Sigmoid colon (tissue), 7 donors: ENCODE measurements around the gene SEMA4B. TPM values are rescaled to one million over a fixed set of nuclear protein-coding genes. Genes with fewer than 3 reads are reported as not detected.
A peak's percentile ranks its signal among the peaks of the same experiment; 100 is the strongest.

Experiments used
- DNase-seq: peaks from one replicate; pipeline ENCODE4 v3.0.0-alpha.2; 2019
- H3K27ac ChIP-seq, 4 donors: fragments of 200-600 bp; sonication (generic); one replicate each; pipeline ENCODE4 v1.5.1; 2016 to 2019; ENCODE audit warnings: mild to moderate bottlenecking in 1 of 4
- H3K27me3 ChIP-seq, 3 donors: fragments of 200-600 bp; sonication (generic); one replicate each; pipeline ENCODE4 v1.5.1; 2019; ENCODE audit warnings: mild to moderate bottlenecking in 1 of 3
- H3K36me3 ChIP-seq, 4 donors: fragments of 200-600 bp; sonication (generic); one replicate each; pipeline ENCODE4 v1.5.1; 2016 to 2019
- H3K4me1 ChIP-seq, 4 donors: fragments of 200-600 bp; sonication (generic); one replicate each; pipeline ENCODE4 v1.5.1; 2017 to 2019
- H3K4me3 ChIP-seq, 4 donors: fragments of 200-600 bp; sonication (generic); one replicate each; pipeline ENCODE4 v1.5.1; 2017 to 2019; ENCODE audit warnings: mild to moderate bottlenecking in 2 of 4, moderate library complexity in 1 of 4
- H3K9me3 ChIP-seq, 4 donors: fragments of 200-600 bp in 3 of 4; sonication (generic) in 3 of 4; one replicate each; pipeline versions ENCODE4 v1.5.1 to v1.6.1; 2013 to 2019
- CTCF ChIP-seq, 4 experiments: fragments of 450-650 bp in 3 of 4; fragments of 200-600 bp in 1 of 4; IDR thresholded peaks; one replicate each; pipeline ENCODE4 v1.5.1; 2016 to 2019; ENCODE audit warnings: antibody characterized with exemption in 4 of 4, mild to moderate bottlenecking in 3 of 4, moderate library complexity in 2 of 4
- EP300 ChIP-seq, 4 donors: sonication (generic); formaldehyde crosslinking; IDR thresholded peaks; one replicate each; pipeline ENCODE4 v1.6.1; 2017; ENCODE audit warnings: antibody characterized with exemption in 4 of 4
- POLR2A ChIP-seq, 2 donors: fragments of 450-650 bp; IDR thresholded peaks; one replicate each; pipeline ENCODE4 v1.6.1; 2016; ENCODE audit warnings: antibody characterized with exemption in 2 of 2, mild to moderate bottlenecking in 2 of 2, moderate library complexity in 2 of 2
- POLR2AphosphoS5 ChIP-seq, 4 donors: sonication (generic); formaldehyde crosslinking; IDR thresholded peaks; one replicate each; pipeline ENCODE4 v1.6.1; 2017; ENCODE audit warnings: antibody characterized with exemption in 4 of 4
- WGBS, 2 donors: extraction: QIAGEN DNeasy Blood & Tissue Kit; methylation state at CpG; one replicate each; pipeline ENCODE4 v1.1.7; 2013; 5-methylcytosine and 5-hydroxymethylcytosine counted together
- intact Hi-C: fragments of 100-400 bp; cut with DNase I; formaldehyde crosslinking; loops from one replicate; pipeline ENCODE4 v1.15.1; 2023
- polyA plus RNA-seq, 3 donors: library from polyadenylated mRNA; stranded (reverse); fragments of 200-250 nt; gene quantifications; one replicate each; pipeline ENCODE4 v1.2.3, GENCODE V29; 2013
- total RNA-seq, 4 donors: library from RNA; depleted of rRNA; stranded (reverse); fragments of >200 nt; gene quantifications; one replicate each; pipeline ENCODE4 v1.1.0, GENCODE V29; 2016
- donor health status: healthy with polysubstance abuse.
- donor health status: Bipolar disorder and iron deficiency.
- donor health status: healthy.

Gene SEMA4B
- total and polyA plus RNA-seq, 7 donors, result 10.6 to 94.5 (median 50.7) TPM

GRCh38 chr15:90165157-90165556, 36.0 kb upstream of the SEMA4B start:
- DNase-seq, result no peak
- Histone ChIP-seq H3K27ac (peak overlapping the region; percentile 65 to 84 (median 74)), H3K9me3 (no peaks in the 10 kb centered on the region), H3K4me3 (no peak overlapping the region), H3K4me1 (peaks cover 0 to 15% (median 12%) of the 10 kb centered on the region in 4 donors), H3K36me3 (no peaks in the 10 kb centered on the region), H3K27me3 (no peaks in the 10 kb centered on the region)
- intact Hi-C loops, result no loop called here
- TF ChIP-seq POLR2A (IDR thresholded peaks at IDR 0.05) (no peak), POLR2AphosphoS5 (IDR thresholded peaks at IDR 0.05) (no peak), EP300 (IDR thresholded peaks at IDR 0.05) (no peak), CTCF (IDR thresholded peaks at IDR 0.05) (no peak)
- WGBS, 2 donors, result 91 to 97% methylated on average over 1 of the region's 1 CpG

DNA sequence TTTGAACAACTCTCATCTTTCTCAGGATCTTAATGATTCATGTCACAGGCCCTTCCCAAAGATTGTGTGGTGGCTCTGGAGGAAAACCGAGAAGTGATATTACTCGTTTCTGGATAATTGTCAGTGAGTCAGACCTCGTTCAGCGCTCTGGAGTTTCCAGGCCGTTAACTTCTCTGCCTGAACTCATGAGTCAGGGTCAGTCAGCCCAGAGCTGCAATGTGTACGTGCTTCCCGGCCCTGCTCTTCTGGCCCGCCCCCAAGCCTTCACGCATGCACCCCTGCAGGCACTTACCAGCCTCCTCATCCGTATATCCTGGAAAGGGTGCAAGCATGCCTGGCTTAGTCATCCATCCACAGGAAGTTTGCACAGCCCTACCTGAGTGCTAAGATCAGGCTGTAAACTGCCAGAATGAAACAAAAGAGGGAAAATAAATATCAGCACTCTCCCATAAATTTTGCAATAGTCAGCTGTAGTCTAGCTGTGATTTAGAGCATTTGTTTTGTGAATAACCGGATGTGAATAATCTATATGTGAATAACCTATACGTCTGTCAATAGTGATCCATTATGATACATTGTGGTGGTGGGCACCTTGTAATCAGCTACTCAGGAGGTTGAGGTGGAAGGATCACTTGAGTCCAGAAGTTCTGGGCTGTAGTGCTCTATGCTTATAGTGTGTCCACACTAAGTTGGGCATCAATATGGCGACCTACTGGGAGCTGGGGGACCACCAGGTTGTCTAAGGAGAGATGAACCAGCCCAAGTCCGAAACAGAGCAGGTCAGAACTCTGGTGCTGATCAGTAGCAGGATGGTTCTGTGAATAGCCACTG, 35.3 kb upstream of the SEMA4B start:
- intact Hi-C loops, result no loop called here
- H3K4me3 ChIP-seq, result no peak overlapping the region
- peak; percentile 82 for DNase-seq
- WGBS, 2 donors, result 10 to 46% methylated on average over 14 of the region's 14 CpGs
- TF ChIP-seq CTCF (IDR thresholded peaks at IDR 0.05), result no peak
- TF ChIP-seq POLR2A (IDR thresholded peaks at IDR 0.05), result peak in 1 of 2 donors; percentile 17
- TF ChIP-seq EP300 (IDR thresholded peaks at IDR 0.05), result peak in 2 of 4 donors; percentile 26 to 44
- TF ChIP-seq POLR2AphosphoS5 (IDR thresholded peaks at IDR 0.05), result peak in 2 of 4 donors; percentile 30 to 77
- peak overlapping the region; percentile 65 to 84 (median 74) for H3K27ac ChIP-seq
- no peaks in the 10 kb centered on the region for H3K36me3 ChIP-seq
- no peaks in the 10 kb centered on the region for H3K27me3 ChIP-seq
- H3K4me1 ChIP-seq, result peaks cover 0 to 15% (median 10%) of the 10 kb centered on the region in 4 donors
- no peaks in the 10 kb centered on the region for H3K9me3 ChIP-seq

GRCh38 chr15:90167121-90167520, 34.0 kb upstream of the SEMA4B start:
- Histone ChIP-seq H3K27ac (no peak overlapping the region), H3K9me3 (no peaks in the 10 kb centered on the region), H3K4me3 (no peak overlapping the region), H3K36me3 (no peaks in the 10 kb centered on the region), H3K27me3 (no peaks in the 10 kb centered on the region), H3K4me1 (peaks cover 0 to 15% (median 10%) of the 10 kb centered on the region in 4 donors)
- intact Hi-C loops, result no loop called here
- WGBS, 2 donors, result 95 to 96% methylated on average over 4 of the region's 4 CpGs
- no peak for DNase-seq
- no peak for TF ChIP-seq POLR2A (IDR thresholded peaks at IDR 0.05)
- TF ChIP-seq CTCF (IDR thresholded peaks at IDR 0.05), result no peak
- no peak for TF ChIP-seq EP300 (IDR thresholded peaks at IDR 0.05)
- no peak for TF ChIP-seq POLR2AphosphoS5 (IDR thresholded peaks at IDR 0.05)

DNA sequence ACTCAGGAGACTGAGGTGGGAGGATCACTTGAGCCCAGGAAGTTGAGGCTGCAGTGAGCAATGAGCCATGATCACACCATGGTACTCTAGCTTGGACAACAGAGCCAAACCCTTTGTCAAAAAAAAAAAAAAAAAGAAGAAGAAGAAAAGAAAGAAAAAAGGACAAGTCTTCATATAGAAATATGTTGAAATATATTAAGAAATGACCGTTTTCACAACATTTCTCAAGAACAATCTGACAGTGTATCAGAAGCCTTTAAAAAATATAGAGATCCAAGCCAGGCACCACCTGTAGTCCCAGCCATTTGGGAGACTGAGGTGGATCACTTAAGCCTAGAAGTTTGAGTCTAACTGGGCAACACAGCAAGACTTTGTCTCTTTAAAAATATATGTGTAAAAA, 29.5 kb upstream of the SEMA4B start:
- no peaks in the 10 kb centered on the region for H3K9me3 ChIP-seq
- TF ChIP-seq POLR2A (IDR thresholded peaks at IDR 0.05) (no peak), EP300 (IDR thresholded peaks at IDR 0.05) (no peak), CTCF (IDR thresholded peaks at IDR 0.05) (no peak), POLR2AphosphoS5 (IDR thresholded peaks at IDR 0.05) (no peak)
- H3K36me3 ChIP-seq, result no peaks in the 10 kb centered on the region
- no peak for DNase-seq
- H3K27me3 ChIP-seq, result no peaks in the 10 kb centered on the region
- H3K27ac ChIP-seq, result peak overlapping the region in 3 of 4 donors; percentile 19 to 96 (median 22)
- H3K4me1 ChIP-seq, result peaks cover 0 to 36% (median 24%) of the 10 kb centered on the region in 4 donors
- no peak overlapping the region for H3K4me3 ChIP-seq
- WGBS, 2 donors, result 78 to 85% methylated on average over 1 of the region's 1 CpG
- intact Hi-C loops, result no loop called here
